Esophagus muscularis mucosa (tissue), 4 donors: ENCODE results near the gene GNG12. TPM values are rescaled to one million over a fixed set of nuclear protein-coding genes. Genes with fewer than 3 reads are reported as not detected.

Source experiments
- DNase-seq: peaks from one replicate; pipeline ENCODE4 v3.0.0-alpha.2; 2017; ENCODE audit errors: extremely low spot score
- H3K27ac ChIP-seq, 4 donors: fragments of 200-600 bp; sonication (generic); replicated peaks in 1 of 4; 1 replicate in 3 of 4; 2 replicates in 1 of 4; pipeline ENCODE4 v1.5.1; 2016 to 2019; ENCODE audit warnings: mild to moderate bottlenecking in 1 of 4
- H3K27me3 ChIP-seq, 4 donors: fragments of 200-600 bp; sonication (generic); one replicate each; pipeline versions ENCODE4 v1.5.1 to v1.6.0; 2016 to 2019
- H3K36me3 ChIP-seq, 4 donors: fragments of 200-600 bp; sonication (generic); one replicate each; pipeline ENCODE4 v1.5.1; 2016 to 2019
- H3K4me1 ChIP-seq, 4 donors: fragments of 200-600 bp; sonication (generic); one replicate each; pipeline ENCODE4 v1.5.1; 2016 to 2019
- H3K4me3 ChIP-seq, 4 donors: fragments of 200-600 bp; sonication (generic); 1 replicate in 2 of 4; 2 replicates in 2 of 4; pipeline ENCODE4 v1.5.1; 2016 to 2019; ENCODE audit warnings: mild to moderate bottlenecking in 4 of 4, moderate library complexity in 1 of 4
- H3K9me3 ChIP-seq, 4 donors: fragments of 200-600 bp; sonication (generic); 1 replicate in 3 of 4; 2 replicates in 1 of 4; pipeline ENCODE4 v1.5.1; 2016 to 2019
- CTCF ChIP-seq, 3 experiments: fragments of 200-600 bp in 2 of 3; fragments of 450-650 bp in 1 of 3; sonication (generic) in 2 of 3; IDR thresholded peaks; one replicate each; pipeline ENCODE4 v1.5.1; 2017 to 2019; ENCODE audit warnings: antibody characterized with exemption in 3 of 3, mild to moderate bottlenecking in 2 of 3, moderate library complexity in 1 of 3
- EP300 ChIP-seq: sonication (generic); formaldehyde crosslinking; IDR thresholded peaks from one replicate; pipeline ENCODE4 v1.6.1; 2017; ENCODE audit warnings: antibody characterized with exemption
- POLR2A ChIP-seq: fragments of 450-650 bp; IDR thresholded peaks from one replicate; pipeline ENCODE4 v1.6.1; 2017; ENCODE audit warnings: antibody characterized with exemption, moderate library complexity, mild to moderate bottlenecking, low read depth
- POLR2AphosphoS5 ChIP-seq, 2 donors: sonication (generic); formaldehyde crosslinking; IDR thresholded peaks; one replicate each; pipeline ENCODE4 v1.6.1; 2017; ENCODE audit warnings: antibody characterized with exemption in 2 of 2
- WGBS: methylation state at CpG from one replicate; pipeline ENCODE4 v1.1.5; 2018; 5-methylcytosine and 5-hydroxymethylcytosine counted together
- intact Hi-C: fragments of 100-400 bp; cut with DNase I; formaldehyde crosslinking; loops from one replicate; pipeline ENCODE4 v1.15.1; 2023
- small RNA-seq, 3 donors: library from RNA; depleted of rRNA; stranded (forward); fragments of <200 nt; gene quantifications; one replicate each; pipeline ENCODE3, GENCODE V24; 2016
- total RNA-seq, 4 donors: library from RNA; depleted of rRNA; stranded (reverse); fragments of >200 nt; gene quantifications; one replicate each; pipeline versions ENCODE4 v1.1.0 to v1.2.1, GENCODE V29; 2016

GNG12 gene
- total RNA-seq, 4 donors from 2014 or later: 108 to 118 (median 111) TPM

- no peaks in the 10 kb centered on the region for H3K27me3 ChIP-seq
- DNase-seq: no peak
- no peak overlapping the region for H3K4me3 ChIP-seq
- no peaks in the 10 kb centered on the region for H3K4me1 ChIP-seq
- H3K36me3 ChIP-seq: no peaks in the 10 kb centered on the region
- intact Hi-C loops: no loop called here
- TF ChIP-seq EP300: no peak
- no peak for TF ChIP-seq POLR2AphosphoS5 (IDR thresholded peaks at IDR 0.05)
- TF ChIP-seq CTCF (IDR thresholded peaks at IDR 0.05): no peak
- no peak overlapping the region for H3K27ac ChIP-seq
- H3K9me3 ChIP-seq: no peaks in the 10 kb centered on the region
These were observed 180.0 kb downstream of the GNG12 start for GRCh38 chr1:67653304-67653703.

GRCh38 chr1:67652800-67653199 is 180.5 kb downstream of the GNG12 start:
- DNase-seq: peak; percentile 83
- no peak for TF ChIP-seq POLR2A
- TF ChIP-seq POLR2AphosphoS5 (IDR thresholded peaks at IDR 0.05): peak in 1 of 2 donors; percentile 24
- intact Hi-C loops: no loop called here
- Histone ChIP-seq H3K27me3 (no peaks in the 10 kb centered on the region), H3K4me1 (peaks cover 0 to 4% (median 0%) of the 10 kb centered on the region in 4 donors), H3K27ac (no peak overlapping the region), H3K36me3 (no peaks in the 10 kb centered on the region), H3K9me3 (no peaks in the 10 kb centered on the region), H3K4me3 (no peak overlapping the region)
- 86% methylated on average over 2 of the region's 2 CpGs for WGBS

Small RNAs within 50 kb of the gene (small RNA-seq; reads per million reads assigned to genes)
- gene RN7SL392P (0 reads per million in 3 donors), gene RNU7-80P (0 reads per million in 3 donors)

Other genes with a start within 250 kb of the GNG12 start
- gene GADD45A, start 148.3 kb downstream of the GNG12 start, total RNA-seq: 10 to 100 TPM; 51.1 to 80.8 (median 66.5) TPM
- gene DIRAS3, start 217.2 kb upstream of the GNG12 start, total RNA-seq: 1 to 10 TPM; 1.5 to 3.3 (median 1.9) TPM